NT2/D1 (cell line): ENCODE results near the gene ZNF558.

Experiments
- SUZ12 ChIP-seq: IDR thresholded peaks from 2 replicates; pipeline ENCODE4 v1.6.1; 2011; ENCODE audit not compliant: insufficient read length, insufficient read depth; ENCODE audit errors: extremely low read depth
- YY1 ChIP-seq: IDR thresholded peaks from 2 replicates; pipeline ENCODE4 v1.6.1; 2011; ENCODE audit not compliant: insufficient read length, insufficient read depth
- ZNF274 ChIP-seq: IDR thresholded peaks from 2 replicates; pipeline ENCODE4 v1.6.1; 2011; ENCODE audit warnings: mild to moderate bottlenecking, low read depth, low read length

- TF ChIP-seq ZNF274, result no peak
- no peak for TF ChIP-seq YY1
- no peak for TF ChIP-seq SUZ12
Measured at GRCh38 chr19:8821748-8822241, 10.3 kb downstream of the ZNF558 start.
